K562 (cell line): ENCODE results near the gene MPV17L2. TPM values are rescaled to one million over a fixed set of nuclear protein-coding genes. Genes with fewer than 3 reads are reported as not detected.

Experiments
- ADNP ChIP-seq: fragments of 200-800 bp; sonication (Bioruptor generic); IDR thresholded peaks from 2 replicates; pipeline ENCODE4 v1.6.1; 2016; ENCODE audit warnings: missing genetic modification characterization, missing compliant biosample characterization
- BCOR ChIP-seq: fragments of 450-650 bp; IDR thresholded peaks from 2 replicates; pipeline ENCODE4 v1.6.1; 2016
- BDP1 ChIP-seq: IDR thresholded peaks from 3 replicates; pipeline ENCODE4 v1.6.1; 2011; ENCODE audit not compliant: insufficient read length, insufficient read depth
- CHAMP1 ChIP-seq: fragments of 450-650 bp; IDR thresholded peaks from 2 replicates; pipeline ENCODE4 v1.6.1; 2016; ENCODE audit warnings: mild to moderate bottlenecking
- CTCF ChIP-seq, 3 experiments: IDR thresholded peaks in 2 of 3; conservative IDR thresholded peaks in 1 of 3; 2 replicates each; pipeline ENCODE4 v1.5.1; 2011 to 2012; ENCODE audit warnings: low read length in 3 of 3, mild to moderate bottlenecking in 3 of 3, control low read depth in 2 of 3, improper control_type of control experiment in 1 of 3, inconsistent platforms in 1 of 3, low read depth in 1 of 3, mixed read lengths in 1 of 3, moderate library complexity in 1 of 3; ENCODE audit not compliant: insufficient read depth in 2 of 3
- EWSR1 ChIP-seq: fragments of 450-650 bp; IDR thresholded peaks from 2 replicates; pipeline ENCODE4 v1.6.1; 2018; ENCODE audit warnings: borderline replicate concordance, mild to moderate bottlenecking, low read depth, moderate library complexity; ENCODE audit not compliant: partially characterized antibody
- FOXP1 ChIP-seq: sonication (generic); formaldehyde crosslinking; IDR thresholded peaks from 2 replicates; pipeline ENCODE4 v1.8.0; 2022; ENCODE audit warnings: mild to moderate bottlenecking, missing genetic modification reagents
- HBP1 ChIP-seq: fragments of 450-650 bp; formaldehyde crosslinking; IDR thresholded peaks from 2 replicates; pipeline ENCODE4 v1.4.0; 2022; ENCODE audit warnings: missing genetic modification characterization
- HDAC2 ChIP-seq: fragments of 450-650 bp; IDR thresholded peaks from 2 replicates; pipeline ENCODE4 v1.6.1; 2016; ENCODE audit warnings: mild to moderate bottlenecking
- JUND ChIP-seq, 2 experiments: IDR thresholded peaks; 2 replicates in 1 of 2; 3 replicates in 1 of 2; pipeline ENCODE4 v1.6.1; 2011; ENCODE audit warnings: borderline replicate concordance in 2 of 2, low read depth in 2 of 2, low read length in 2 of 2, improper control_type of control experiment in 1 of 2, missing biosample characterization in 1 of 2, missing genetic modification characterization in 1 of 2, missing genetic modification reagents in 1 of 2
- LARP7 ChIP-seq: fragments of 450-650 bp; IDR thresholded peaks from 2 replicates; pipeline ENCODE4 v1.6.1; 2016
- MAZ ChIP-seq, 2 experiments: fragments of 450-650 bp in 1 of 2; sonication (generic) in 1 of 2; formaldehyde crosslinking; IDR thresholded peaks in 1 of 2; conservative IDR thresholded peaks in 1 of 2; 2 replicates each; pipeline versions ENCODE4 v1.4.0 to v1.5.0; 2020; ENCODE audit warnings: mild to moderate bottlenecking in 1 of 2, missing genetic modification reagents in 1 of 2
- NONO ChIP-seq, 2 experiments: fragments of 200-400 bp in 1 of 2; fragments of 450-650 bp in 1 of 2; formaldehyde crosslinking in 1 of 2; IDR thresholded peaks; 2 replicates each; pipeline ENCODE4 v1.6.1; 2017; ENCODE audit warnings: low read depth in 2 of 2, mild to moderate bottlenecking in 2 of 2, moderate library complexity in 2 of 2, low read length in 1 of 2
- NR2C2 ChIP-seq, 2 experiments: fragments of 200-800 bp in 1 of 2; sonication (Bioruptor generic) in 1 of 2; sonication (generic) in 1 of 2; formaldehyde crosslinking in 1 of 2; IDR thresholded peaks; 2 replicates each; pipeline versions ENCODE4 v1.6.1 to v1.8.0; 2016 to 2022; ENCODE audit warnings: mild to moderate bottlenecking in 1 of 2, missing compliant biosample characterization in 1 of 2, missing genetic modification characterization in 1 of 2, missing genetic modification reagents in 1 of 2
- POLR2AphosphoS2 ChIP-seq: IDR thresholded peaks from 2 replicates; pipeline ENCODE4 v1.6.1; 2012; ENCODE audit warnings: low read length, improper control_type of control experiment
- RBM25 ChIP-seq: fragments of 200-400 bp; formaldehyde crosslinking; IDR thresholded peaks from 2 replicates; pipeline ENCODE4 v1.6.1; 2018; ENCODE audit warnings: low read length, low read depth, moderate library complexity; ENCODE audit not compliant: severe bottlenecking
- XRCC3 ChIP-seq: fragments of 450-650 bp; IDR thresholded peaks from 2 replicates; pipeline ENCODE4 v1.6.1; 2017; ENCODE audit warnings: mild to moderate bottlenecking, moderate library complexity
- ZEB2 ChIP-seq: fragments of 450-650 bp; IDR thresholded peaks from 2 replicates; pipeline ENCODE4 v1.6.1; 2016
- ZFP36 ChIP-seq: fragments of 150-350 bp; IDR thresholded peaks from 2 replicates; pipeline ENCODE4 v1.6.1; 2018; ENCODE audit warnings: low read length, low read depth; ENCODE audit not compliant: partially characterized antibody
- ZHX1 ChIP-seq: fragments of 150-350 bp; conservative IDR thresholded peaks from 2 replicates; pipeline ENCODE4 v1.6.1; 2014; ENCODE audit warnings: low read length
- polyA plus RNA-seq, 8 experiments: library from polyadenylated mRNA; depleted of rRNA in 4 of 8; stranded (reverse) in 5 of 8; unstranded in 3 of 8; fragments of >200 nt; fragmentation: Nextera tagmentation in 2 of 8; fragmentation: Illumina TruSeq in 1 of 8; extraction: Ambion mirVana in 2 of 8; extraction: Trizol in 1 of 8; gene quantifications; 2 replicates each; pipeline versions ENCODE4 v1.2.1 to v1.2.3, GENCODE V29; 2011 to 2014; ENCODE audit warnings: inconsistent platforms in 1 of 8, missing spikeins in 1 of 8
- total RNA-seq, 7 experiments: library from RNA; depleted of rRNA in 6 of 7; stranded (reverse); fragments of >200 nt in 6 of 7; fragmentation: Illumina TruSeq in 2 of 7; extraction: Trizol in 2 of 7; gene quantifications; 2 replicates each; pipeline versions ENCODE4 v1.2.1 to v1.2.3, GENCODE V29; 2011 to 2021; ENCODE audit warnings: low replicate concordance in 1 of 7

The MPV17L2 gene
- total and polyA plus RNA-seq, 9 of the 15 experiments (the other 6 are each of a cell fraction or from before 2014, with no cell fraction given) = 10.6 to 60.2 (median 28.5) TPM

- no peak for TF ChIP-seq EWSR1
- no peak for TF ChIP-seq HBP1 (CRISPR knock-in tag)
- no peak for TF ChIP-seq FOXP1
- no peak for TF ChIP-seq XRCC3
- no peak for TF ChIP-seq BDP1
- TF ChIP-seq HDAC2 = 0 out of 2 replicates have a peak, but pooled peaks have one; percentile 69
- TF ChIP-seq MAZ (CRISPR knock-in tag; conservative IDR thresholded peaks at IDR 0.05 in 1 of 2, IDR thresholded peaks at IDR 0.05 in 1 of 2) = no peak
- no peak for TF ChIP-seq LARP7
- TF ChIP-seq RBM25 = peak; percentile 76
- no peak for TF ChIP-seq ZEB2
- no peak for TF ChIP-seq ADNP
- no peak for TF ChIP-seq POLR2AphosphoS2
- no peak for TF ChIP-seq CHAMP1
- TF ChIP-seq CTCF (IDR thresholded peaks at IDR 0.05 in 2 of 3, conservative IDR thresholded peaks at IDR 0.05 in 1 of 3; ENCODE audit: insufficient read depth in 2 of 3, low read depth in 1 of 3, low read length in 3 of 3) = no peak
- no peak for TF ChIP-seq NONO (IDR thresholded peaks at IDR 0.05; ENCODE audit: low read depth in 2 of 2, low read length in 1 of 2)
- TF ChIP-seq JUND (IDR thresholded peaks at IDR 0.05; ENCODE audit: borderline replicate concordance, low read depth, low read length) = no peak
- no peak for TF ChIP-seq JUND (tag; IDR thresholded peaks at IDR 0.05; ENCODE audit: borderline replicate concordance, low read depth, low read length)
- TF ChIP-seq BCOR = peak; percentile 91
- TF ChIP-seq NR2C2 (CRISPR knock-in tag; IDR thresholded peaks at IDR 0.05) = no peak
- TF ChIP-seq NR2C2 (tag; IDR thresholded peaks at IDR 0.05) = no peak
- TF ChIP-seq ZFP36 = peak; percentile 90
- TF ChIP-seq ZHX1 = no peak
Measured at GRCh38 chr19:18158467-18158866, 34.6 kb upstream of the MPV17L2 start (continued).
